Muscle layer of colon (tissue), 2 donors: ENCODE results near the gene C6orf118.

Experiments used
- H3K27ac ChIP-seq: one replicate; pipeline ENCODE4 v1.7.0; 2013; ENCODE audit warnings: low read depth, mild to moderate bottlenecking, low read length, moderate library complexity
- H3K27me3 ChIP-seq, 2 donors: one replicate each; pipeline ENCODE4 v1.7.0; 2013; ENCODE audit warnings: low read length in 2 of 2, mild to moderate bottlenecking in 2 of 2; ENCODE audit not compliant: insufficient read depth in 2 of 2, control insufficient read depth in 1 of 2
- H3K36me3 ChIP-seq: one replicate; pipeline ENCODE4 v1.7.0; 2013; ENCODE audit warnings: mild to moderate bottlenecking, low read length; ENCODE audit not compliant: insufficient read depth
- H3K4me1 ChIP-seq: one replicate; pipeline ENCODE4 v1.7.0; 2013; ENCODE audit warnings: mild to moderate bottlenecking, low read length; ENCODE audit not compliant: insufficient read depth
- H3K4me3 ChIP-seq, 2 donors: one replicate each; pipeline ENCODE4 v1.7.0; 2013; ENCODE audit warnings: low read length in 2 of 2, low read depth in 1 of 2, mild to moderate bottlenecking in 1 of 2, moderate library complexity in 1 of 2
- H3K9ac ChIP-seq: one replicate; pipeline ENCODE4 v1.7.0; 2013; ENCODE audit warnings: low read length
- H3K9me3 ChIP-seq: one replicate; pipeline ENCODE4 v1.7.0; 2013; ENCODE audit warnings: mild to moderate bottlenecking, low read length
- donor health status: abdominal sarcoma.
- donor health status: Adenocarcinoma of cecum.

C6orf118 gene

GRCh38 chr6:165308926-165309731 is at the start of gene C6orf118:
Gene C6orf118 (minus strand): TSS chr6:165309605. CDS start chr6:165309586, 19 bp downstream.
- H3K4me1 ChIP-seq: no peaks in the 10 kb centered on the region
- H3K27me3 ChIP-seq: no peaks in the 10 kb centered on the region
- peak within 1 kb of the TSS; percentile 49 to 55 for H3K4me3 ChIP-seq
- no peaks in the 10 kb centered on the region for H3K9me3 ChIP-seq
- H3K27ac ChIP-seq: no peak within 1 kb of the TSS
- no peaks in the 10 kb centered on the region for H3K36me3 ChIP-seq
- no peak within 1 kb of the TSS for H3K9ac ChIP-seq

- Histone ChIP-seq H3K27ac (no peak overlapping the region), H3K27me3 (no peaks in the 10 kb centered on the region), H3K9me3 (no peaks in the 10 kb centered on the region), H3K36me3 (no peaks in the 10 kb centered on the region), H3K4me1 (no peaks in the 10 kb centered on the region), H3K4me3 (no peak overlapping the region), H3K9ac (no peak overlapping the region)
Measured at GRCh38 chr6:165345700-165346099, 36.3 kb upstream of the C6orf118 start.

- H3K27ac ChIP-seq: no peak overlapping the region
- no peaks in the 10 kb centered on the region for H3K9me3 ChIP-seq
- H3K4me1 ChIP-seq: no peaks in the 10 kb centered on the region
- H3K27me3 ChIP-seq: no peaks in the 10 kb centered on the region
- no peak overlapping the region for H3K9ac ChIP-seq
- no peaks in the 10 kb centered on the region for H3K36me3 ChIP-seq
- H3K4me3 ChIP-seq: no peak overlapping the region
Measured at GRCh38 chr6:165340532-165340931, 31.1 kb upstream of the C6orf118 start.

- Histone ChIP-seq H3K4me3 (no peak overlapping the region), H3K27me3 (no peaks in the 10 kb centered on the region), H3K36me3 (no peaks in the 10 kb centered on the region), H3K27ac (no peak overlapping the region), H3K9ac (no peak overlapping the region), H3K4me1 (no peaks in the 10 kb centered on the region), H3K9me3 (no peaks in the 10 kb centered on the region)
Measured at GRCh38 chr6:165325609-165326008, 16.2 kb upstream of the C6orf118 start.

- H3K9ac ChIP-seq: no peak overlapping the region
- no peak overlapping the region for H3K4me3 ChIP-seq
- no peaks in the 10 kb centered on the region for H3K36me3 ChIP-seq
- no peaks in the 10 kb centered on the region for H3K27me3 ChIP-seq
- no peaks in the 10 kb centered on the region for H3K4me1 ChIP-seq
- H3K27ac ChIP-seq: no peak overlapping the region
- H3K9me3 ChIP-seq: no peaks in the 10 kb centered on the region
Measured at GRCh38 chr6:165321555-165322145, 12.2 kb upstream of the C6orf118 start.

GRCh38 chr6:165321150-165321549 is 11.7 kb upstream of the C6orf118 start:
- no peaks in the 10 kb centered on the region for H3K27me3 ChIP-seq
- H3K9ac ChIP-seq: no peak overlapping the region
- no peaks in the 10 kb centered on the region for H3K36me3 ChIP-seq
- no peaks in the 10 kb centered on the region for H3K4me1 ChIP-seq
- H3K4me3 ChIP-seq: no peak overlapping the region
- no peak overlapping the region for H3K27ac ChIP-seq
- H3K9me3 ChIP-seq: no peaks in the 10 kb centered on the region

- no peaks in the 10 kb centered on the region for H3K9me3 ChIP-seq
- H3K27me3 ChIP-seq: no peaks in the 10 kb centered on the region
- no peaks in the 10 kb centered on the region for H3K36me3 ChIP-seq
- H3K9ac ChIP-seq: no peak overlapping the region
- H3K27ac ChIP-seq: no peak overlapping the region
- H3K4me3 ChIP-seq: no peak overlapping the region
- H3K4me1 ChIP-seq: no peaks in the 10 kb centered on the region
Measured at GRCh38 chr6:165317723-165318122, 8.3 kb upstream of the C6orf118 start.

- no peak overlapping the region for H3K27ac ChIP-seq
- no peaks in the 10 kb centered on the region for H3K4me1 ChIP-seq
- no peak overlapping the region for H3K4me3 ChIP-seq
- H3K36me3 ChIP-seq: no peaks in the 10 kb centered on the region
- no peak overlapping the region for H3K9ac ChIP-seq
- no peaks in the 10 kb centered on the region for H3K27me3 ChIP-seq
- no peaks in the 10 kb centered on the region for H3K9me3 ChIP-seq
Measured at GRCh38 chr6:165306955-165307354, 2.5 kb downstream of the C6orf118 start.

GRCh38 chr6:165301372-165302246 is 7.8 kb downstream of the C6orf118 start:
- no peaks in the 10 kb centered on the region for H3K27me3 ChIP-seq
- H3K27ac ChIP-seq: no peak overlapping the region
- H3K9me3 ChIP-seq: no peaks in the 10 kb centered on the region
- no peaks in the 10 kb centered on the region for H3K4me1 ChIP-seq
- no peak overlapping the region for H3K9ac ChIP-seq
- H3K36me3 ChIP-seq: no peaks in the 10 kb centered on the region
- H3K4me3 ChIP-seq: no peak overlapping the region

GRCh38 chr6:165300422-165300936 is 8.9 kb downstream of the C6orf118 start:
- Histone ChIP-seq H3K4me1 (no peaks in the 10 kb centered on the region), H3K27ac (no peak overlapping the region), H3K9me3 (no peaks in the 10 kb centered on the region), H3K4me3 (no peak overlapping the region), H3K9ac (no peak overlapping the region), H3K36me3 (no peaks in the 10 kb centered on the region), H3K27me3 (no peaks in the 10 kb centered on the region)

GRCh38 chr6:165298875-165299274 is 10.5 kb downstream of the C6orf118 start:
- H3K9ac ChIP-seq: no peak overlapping the region
- no peak overlapping the region for H3K27ac ChIP-seq
- H3K27me3 ChIP-seq: no peaks in the 10 kb centered on the region
- no peaks in the 10 kb centered on the region for H3K36me3 ChIP-seq
- no peaks in the 10 kb centered on the region for H3K9me3 ChIP-seq
- H3K4me1 ChIP-seq: no peaks in the 10 kb centered on the region
- H3K4me3 ChIP-seq: no peak overlapping the region
